Measurements from ENCODE around the gene KAT8. TPM values are rescaled to one million over a fixed set of nuclear protein-coding genes. Genes with fewer than 3 reads are reported as not detected.

Gene KAT8
- total and polyA plus RNA-seq, 9 of the 15 experiments (the other 6 are each of a cell fraction or from before 2014, with no cell fraction given), result 10.0 to 98.5 (median 76.4) TPM

- TF ChIP-seq ARID4B (CRISPR knock-in tag; IDR thresholded peaks at IDR 0.05) (peak; percentile 78; the same call in 1 of the 2 replicates), RBBP5 (IDR thresholded peaks at IDR 0.05; ENCODE audit: borderline replicate concordance, insufficient read depth, low read length, poor library complexity, severe bottlenecking) (peak; percentile 26), ZMIZ1 (IDR thresholded peaks at IDR 0.05; ENCODE audit: low read depth in 2 of 2, low read length in 2 of 2) (no peak), EGR1 (conservative IDR thresholded peaks at IDR 0.05) (peak; percentile 98), GABPA (tag; conservative IDR thresholded peaks at IDR 0.05; ENCODE audit: low read depth) (peak; percentile 1; the same call in 1 of the 2 replicates), TAF1 (IDR thresholded peaks at IDR 0.05; ENCODE audit: control insufficient read depth, extremely low read depth, insufficient read depth, low read length, severe bottlenecking) (peak; percentile 33), E2F1 (CRISPR knock-in tag; IDR thresholded peaks at IDR 0.05) (no peak), ZBTB11 (CRISPR knock-in tag; IDR thresholded peaks at IDR 0.05) (peak in 1 of 3 experiments; percentile 69; a peak in 1 of 6 replicates), SMARCB1 (IDR thresholded peaks at IDR 0.05; ENCODE audit: insufficient read length, low read depth) (no peak), PURB (CRISPR knock-in tag; IDR thresholded peaks at IDR 0.05; ENCODE audit: low read depth) (no peak), YBX1 (IDR thresholded peaks at IDR 0.05) (no peak), CAMTA2 (CRISPR knock-in tag; conservative IDR thresholded peaks at IDR 0.05) (0 out of 2 replicates have a peak, but pooled peaks have one; percentile 30)
These were observed 9.2 kb upstream of the KAT8 start, which contains the start of gene BCKDK (continued) for GRCh38 chr16:31108035-31108793.
